B cell (primary cell): ENCODE results near the gene TRAPPC12.

Experiments used
- CTCF ChIP-seq: fragments of 200-600 bp; IDR thresholded peaks from one replicate; pipeline ENCODE4 v1.8.0; 2022; ENCODE audit warnings: antibody characterized with exemption, mild to moderate bottlenecking
- EZH2 ChIP-seq: IDR thresholded peaks from 2 replicates; pipeline ENCODE4 v1.6.1; 2012; ENCODE audit warnings: borderline replicate concordance, low read depth, mild to moderate bottlenecking, moderate library complexity, low read length; ENCODE audit not compliant: insufficient read depth, poor library complexity, severe bottlenecking

GRCh38 chr2:3487432-3487831 lies 107.9 kb downstream of the TRAPPC12 start:
- TF ChIP-seq CTCF (no peak), EZH2 (no peak)
